T follicular helper cell (primary cell): Measurements from ENCODE around the gene NTRK2.

Experiments
- DNase-seq: peaks from one replicate; pipeline ENCODE4 v3.0.0-alpha.2; 2020; ENCODE audit warnings: low read depth

Gene NTRK2

DNA sequence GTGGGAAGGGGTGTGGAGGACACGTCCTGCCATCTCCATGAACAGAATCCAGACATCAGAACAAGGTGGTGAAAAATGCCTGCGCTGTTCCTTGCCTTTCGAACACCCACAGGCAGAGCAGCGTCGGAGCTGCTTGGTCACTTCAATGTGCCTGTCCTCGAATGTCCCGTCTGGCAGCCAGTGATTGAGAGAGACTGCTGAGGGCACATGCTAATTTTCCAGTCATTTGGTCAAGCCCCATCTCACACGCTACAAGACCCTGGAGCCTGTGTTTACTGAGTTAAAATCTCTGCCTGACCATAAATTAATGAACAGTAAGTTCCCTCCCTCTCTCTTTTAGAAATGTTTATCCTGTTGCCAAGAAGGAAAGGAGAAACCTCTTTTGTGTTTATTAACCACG lies 149.3 kb downstream of the NTRK2 start:
- no peak for DNase-seq

DNA sequence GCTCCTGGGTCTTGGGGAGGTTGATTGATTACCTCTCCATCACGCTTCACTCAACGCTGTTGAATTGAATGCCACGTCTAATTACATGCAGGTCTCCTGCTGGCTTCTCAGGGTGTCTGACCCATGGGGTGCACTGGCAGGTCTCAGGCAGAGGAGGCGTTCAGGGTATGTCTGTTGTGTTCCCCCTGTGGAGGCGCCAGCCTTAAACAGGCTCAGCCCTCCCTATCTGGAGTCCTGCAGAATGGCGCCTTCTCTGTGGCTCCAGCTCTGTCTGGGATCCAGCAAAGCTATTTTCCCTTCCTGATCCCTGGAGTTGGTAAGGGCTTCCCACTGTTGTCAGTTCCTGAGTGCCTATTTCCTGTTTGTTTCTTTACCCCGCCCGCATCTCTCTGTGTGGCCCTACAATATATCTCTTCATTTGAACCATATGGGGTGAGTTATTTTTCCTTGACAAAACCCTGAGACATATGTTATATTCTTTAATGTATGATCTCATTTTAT lies 150.0 kb downstream of the NTRK2 start:
- no peak for DNase-seq

DNA sequence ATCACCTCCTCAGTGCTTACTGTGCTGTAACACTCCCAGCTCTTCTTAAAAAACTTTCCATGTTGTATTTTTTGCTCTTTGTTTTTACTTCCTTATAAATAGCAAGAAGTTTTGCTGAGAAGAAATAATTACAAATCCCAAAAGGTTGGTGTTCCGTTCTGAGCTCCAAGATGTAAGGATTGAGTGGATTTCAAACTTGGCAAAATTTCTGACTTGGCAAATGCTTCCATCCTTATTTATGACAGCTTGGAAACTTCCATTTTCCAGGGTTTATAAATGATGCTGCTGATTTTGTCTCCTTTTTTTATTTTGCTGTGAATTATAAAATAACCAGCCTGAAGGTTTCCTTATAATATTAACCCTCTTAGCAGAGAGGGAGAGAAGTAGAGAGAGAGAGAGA lies 151.9 kb downstream of the NTRK2 start:
- DNase-seq: no peak

DNA sequence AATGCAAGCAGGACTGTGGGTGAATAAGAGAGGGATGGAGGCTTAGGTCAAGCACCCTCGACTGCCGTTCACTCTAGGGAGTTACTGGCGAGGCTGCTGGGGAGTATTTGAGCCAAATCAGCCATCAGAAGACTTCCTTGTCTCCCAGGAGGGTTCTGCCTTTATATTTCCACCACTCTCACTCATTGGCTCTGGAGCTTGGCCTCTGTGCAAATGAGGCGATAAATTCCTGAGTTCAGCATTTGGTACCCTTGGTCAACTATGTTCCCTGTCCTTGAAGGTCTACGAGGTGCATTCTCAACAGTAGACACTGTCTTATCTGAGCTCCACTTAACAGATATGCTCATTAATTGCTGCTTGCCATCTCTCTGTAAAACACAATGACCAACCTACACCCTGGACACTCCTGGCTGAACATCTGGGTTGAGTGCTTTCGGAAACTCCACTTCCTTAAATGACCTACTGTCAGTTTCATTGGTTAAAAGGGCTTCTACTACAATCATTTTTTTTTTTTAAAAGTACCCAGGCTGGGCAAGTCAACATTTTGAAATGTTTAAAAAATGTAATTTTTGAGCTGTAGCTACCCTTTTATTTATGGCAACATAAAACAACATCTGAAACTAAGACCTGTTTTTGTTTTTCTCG lies 153.2 kb downstream of the NTRK2 start:
- no peak for DNase-seq

DNA sequence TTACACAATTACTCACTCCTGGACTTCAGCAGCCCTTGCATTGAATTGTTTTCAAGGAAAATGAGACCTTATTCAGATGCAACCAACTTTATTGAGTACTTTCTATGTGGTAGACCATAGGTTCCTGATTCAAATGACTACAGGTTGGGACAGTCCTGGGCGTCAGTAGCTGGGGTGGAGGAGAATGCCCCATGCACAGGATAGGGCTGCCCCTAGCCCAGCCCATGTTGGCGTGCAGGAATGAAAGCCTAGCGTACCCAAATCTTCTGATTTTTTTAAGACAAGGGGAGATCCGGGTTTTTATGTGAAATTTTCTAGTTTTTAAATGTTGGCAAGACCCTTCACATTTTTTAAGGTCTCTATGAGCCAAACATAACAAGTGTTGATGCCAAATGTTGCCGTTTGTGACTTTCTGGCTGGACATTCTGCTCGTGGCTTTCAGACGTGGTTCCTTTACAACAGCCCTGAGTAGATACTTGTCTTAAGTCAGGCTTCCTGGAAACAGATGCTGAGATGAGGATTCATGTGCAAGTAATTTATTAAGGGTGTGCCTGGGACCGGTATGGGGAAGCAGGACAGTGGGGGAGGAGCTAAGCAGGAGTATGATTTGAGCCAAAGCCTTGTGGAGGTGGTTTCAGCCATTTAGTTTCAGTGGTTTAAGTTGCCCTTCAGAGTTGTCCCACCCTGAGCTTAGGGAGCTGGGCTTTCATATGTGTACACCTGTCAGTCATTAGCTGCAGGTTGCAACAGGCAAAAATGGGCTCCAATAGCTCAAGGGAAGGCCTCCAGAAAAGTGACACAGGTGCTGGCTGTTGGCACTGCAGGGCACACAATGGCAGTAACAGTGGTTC lies 154.1 kb downstream of the NTRK2 start:
- DNase-seq: no peak

DNA sequence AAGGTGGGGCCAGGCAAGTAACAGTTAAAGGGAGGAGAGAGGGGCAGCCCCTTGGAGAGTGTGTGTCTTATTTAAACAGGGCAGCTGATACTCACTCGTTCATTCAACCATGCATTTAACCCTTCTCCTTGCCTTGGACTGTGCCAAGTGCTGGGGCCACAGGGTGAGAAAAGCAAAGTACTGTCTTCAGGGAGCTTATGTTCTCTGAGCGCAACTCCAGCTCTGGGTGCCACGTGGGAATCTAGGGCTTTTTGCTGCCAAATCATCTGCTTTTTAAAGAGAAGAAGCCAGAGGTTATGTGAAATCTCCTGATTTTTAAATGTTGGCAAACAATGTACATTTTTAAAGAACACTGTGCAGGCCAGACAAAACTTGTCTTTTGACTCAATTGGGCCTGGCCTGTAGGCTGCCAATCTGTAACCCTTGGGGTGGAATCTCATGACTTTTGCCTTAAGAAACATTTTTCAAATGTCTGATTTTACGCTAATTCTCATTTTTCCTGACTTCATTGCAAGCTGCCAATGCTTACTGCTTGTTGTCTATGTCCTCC lies 157.8 kb downstream of the NTRK2 start:
- DNase-seq: no peak

DNA sequence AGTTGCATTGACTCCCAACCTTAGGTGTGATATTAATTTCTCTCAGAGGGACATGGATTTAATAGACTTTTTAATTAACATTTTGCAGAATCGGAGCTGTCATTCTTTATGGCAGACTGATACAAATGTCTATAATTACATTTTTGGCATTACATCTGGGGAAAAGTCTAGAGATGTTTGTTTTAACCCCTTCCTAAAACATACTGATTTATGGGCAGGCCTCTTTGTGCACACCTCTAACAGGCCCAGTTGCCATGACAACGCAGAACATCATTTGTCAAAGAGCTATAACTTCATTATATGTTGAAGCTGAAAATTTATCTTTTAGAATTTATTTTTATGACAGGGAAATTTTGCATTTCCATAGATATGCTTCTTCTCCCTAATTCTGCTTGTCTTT lies 158.5 kb downstream of the NTRK2 start:
- no peak for DNase-seq

DNA sequence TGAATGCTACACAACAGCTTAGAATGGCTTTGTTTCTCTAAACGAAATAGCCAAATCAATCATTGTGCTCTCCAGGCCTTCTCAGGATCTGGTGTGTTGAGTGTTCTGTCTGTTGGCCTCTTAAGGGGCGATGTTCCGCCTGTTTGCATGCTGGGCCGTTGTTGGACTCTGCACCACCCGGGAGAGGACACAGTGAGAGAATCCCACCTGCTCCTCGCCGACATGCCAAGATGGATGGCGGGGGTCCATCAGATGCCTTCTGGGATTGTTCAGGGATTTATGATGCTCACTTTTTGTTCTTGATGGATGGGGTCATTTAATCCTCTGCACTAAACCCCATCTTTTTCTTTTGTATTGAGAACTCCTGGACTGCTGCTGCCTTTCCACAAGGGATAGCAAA lies 159.9 kb downstream of the NTRK2 start:
- DNase-seq: no peak

DNA sequence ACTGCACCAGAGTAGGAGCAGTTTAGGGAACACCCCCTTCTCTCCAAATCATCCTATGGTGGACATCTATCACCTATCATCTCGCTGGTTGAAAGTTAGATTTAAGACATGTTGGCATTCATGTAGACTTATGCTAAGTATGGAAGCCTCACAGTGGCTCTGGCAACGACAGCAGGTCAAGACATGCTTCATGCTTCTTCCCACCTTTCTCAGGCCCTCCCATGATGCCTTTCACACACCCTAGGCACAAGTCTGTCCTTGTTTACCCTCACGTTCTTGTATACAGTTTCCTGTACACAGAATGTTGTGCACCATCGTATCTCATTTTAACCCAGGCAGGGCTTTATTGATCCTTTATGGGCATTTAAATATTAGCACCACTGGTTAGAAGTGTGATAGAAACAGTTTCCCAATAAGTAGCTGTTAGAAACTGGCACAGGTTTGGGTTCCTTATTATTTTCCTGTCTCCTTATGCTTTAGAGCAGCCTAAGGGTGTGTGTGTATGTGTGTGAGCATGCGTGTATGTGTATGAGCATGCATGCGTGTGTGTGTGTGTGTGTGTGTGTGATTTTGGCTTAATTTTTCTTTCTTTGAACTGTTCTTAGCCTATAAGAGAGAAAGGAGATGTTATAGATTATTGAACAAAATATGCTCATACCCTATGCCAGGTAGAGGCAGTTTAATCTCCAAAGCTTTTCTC lies 160.6 kb downstream of the NTRK2 start:
- DNase-seq: no peak

DNA sequence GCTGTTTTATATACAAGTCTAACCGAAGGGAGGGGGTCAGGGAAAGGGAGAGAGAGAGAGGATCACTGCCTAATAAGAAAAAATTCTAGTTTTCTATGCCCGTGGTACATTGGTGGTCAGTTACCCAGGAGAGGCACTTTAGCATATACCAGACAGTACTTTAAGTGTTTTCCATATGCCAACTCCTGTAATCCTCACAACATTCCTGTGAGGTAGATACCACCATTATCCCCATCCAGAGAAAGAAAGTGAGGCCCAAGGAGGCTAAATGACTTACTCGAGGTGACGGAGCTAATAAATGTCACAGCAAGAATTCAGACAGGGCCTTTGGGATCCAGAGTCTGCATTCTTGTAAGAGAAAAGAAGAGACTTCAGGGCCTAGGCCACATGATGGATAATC lies 161.8 kb downstream of the NTRK2 start:
- no peak for DNase-seq

DNA sequence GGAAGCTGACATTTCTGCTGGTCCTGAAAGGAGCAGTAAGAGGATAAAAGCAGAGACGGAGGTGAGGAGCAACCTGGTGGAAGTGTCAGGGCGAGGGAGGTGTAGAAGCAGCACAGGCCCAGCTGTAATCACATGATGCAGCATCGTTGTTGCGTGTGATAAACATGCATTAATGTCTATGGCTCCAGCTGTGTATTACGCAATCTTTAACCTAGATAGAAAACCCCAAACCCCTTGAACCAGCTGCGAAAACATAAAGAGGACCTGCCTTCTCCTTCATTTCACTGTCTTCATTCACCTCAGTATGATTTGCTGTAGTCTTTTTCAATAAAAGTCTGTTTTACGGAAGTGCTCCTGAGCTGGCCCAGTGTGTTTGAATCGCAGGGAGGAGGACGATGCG lies 162.9 kb downstream of the NTRK2 start:
- no peak for DNase-seq

DNA sequence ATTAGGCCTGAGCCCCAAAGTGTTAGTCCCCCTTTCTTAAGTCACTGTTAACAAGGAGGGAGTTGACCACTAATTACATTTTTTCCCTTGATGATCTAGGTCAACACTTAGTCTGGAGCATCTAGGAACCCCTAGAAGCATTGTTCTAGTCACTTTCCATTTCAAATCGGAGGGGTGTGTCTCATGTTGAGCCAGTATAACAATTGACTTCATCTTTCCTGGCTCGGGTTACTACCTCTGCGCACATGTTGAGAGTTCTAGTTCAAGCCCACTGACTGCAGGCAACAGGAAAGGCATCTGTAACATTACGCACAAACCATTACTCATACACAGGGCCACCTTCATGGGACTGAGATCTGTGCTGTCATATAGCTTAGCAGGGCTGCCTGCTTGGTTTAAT lies 164.9 kb downstream of the NTRK2 start:
- no peak for DNase-seq

DNA sequence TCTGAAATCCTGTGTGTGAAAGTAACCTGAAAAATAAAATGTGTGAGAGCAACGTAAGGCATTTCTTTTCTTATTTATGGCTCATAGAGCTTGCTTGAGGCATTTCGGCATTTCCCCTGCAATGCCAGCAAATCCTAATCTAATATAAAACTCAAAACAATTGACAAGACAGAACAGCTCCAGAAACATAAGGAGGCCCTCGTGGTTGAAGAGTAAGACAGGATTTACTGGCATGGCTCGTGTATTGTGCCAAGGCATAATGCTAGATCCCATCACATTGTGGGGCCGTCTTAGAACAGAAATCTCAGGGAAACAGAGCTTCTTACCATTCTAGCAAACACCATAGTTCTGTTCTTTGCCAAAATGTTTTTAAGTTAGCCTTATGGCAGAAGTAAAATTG lies 166.2 kb downstream of the NTRK2 start:
- no peak for DNase-seq

DNA sequence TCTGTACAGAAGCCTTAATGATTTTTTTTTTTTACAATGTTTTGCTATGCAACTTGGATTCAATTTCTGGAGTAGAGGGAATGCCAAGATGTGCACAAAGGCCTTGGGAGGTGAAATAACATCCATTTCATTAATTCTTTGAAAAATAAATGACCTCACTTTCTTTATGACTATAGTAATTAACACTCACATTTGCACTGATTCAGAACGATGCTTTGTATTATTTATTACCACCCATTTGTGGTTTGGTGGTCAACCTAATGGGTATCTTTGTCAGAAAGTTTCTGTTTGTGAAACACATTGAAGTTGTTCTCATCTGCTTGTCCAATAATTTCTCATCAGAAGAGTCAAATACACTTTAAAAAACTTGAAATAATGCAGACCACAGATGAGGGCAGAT lies 169.3 kb downstream of the NTRK2 start:
- DNase-seq: no peak

DNA sequence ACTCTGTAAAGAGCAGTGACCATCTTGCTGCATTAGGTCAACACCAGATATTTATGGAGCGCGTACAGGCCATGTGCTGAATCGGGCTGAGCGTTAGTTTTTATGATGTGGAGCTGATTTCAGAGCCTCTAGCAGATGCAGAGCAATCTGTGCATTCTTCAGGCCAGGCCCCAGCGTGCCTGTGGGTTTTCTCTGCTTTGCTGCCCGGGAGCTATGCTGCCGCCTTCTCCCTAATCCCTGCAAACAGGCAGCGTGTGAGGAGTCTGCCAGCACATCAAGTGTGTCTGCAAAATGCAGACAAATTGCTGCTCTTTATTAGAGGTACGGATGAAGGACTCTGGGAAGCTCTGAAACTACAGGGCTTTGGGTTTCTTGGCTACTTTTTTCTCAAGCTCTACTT lies 170.0 kb downstream of the NTRK2 start:
- no peak for DNase-seq

DNA sequence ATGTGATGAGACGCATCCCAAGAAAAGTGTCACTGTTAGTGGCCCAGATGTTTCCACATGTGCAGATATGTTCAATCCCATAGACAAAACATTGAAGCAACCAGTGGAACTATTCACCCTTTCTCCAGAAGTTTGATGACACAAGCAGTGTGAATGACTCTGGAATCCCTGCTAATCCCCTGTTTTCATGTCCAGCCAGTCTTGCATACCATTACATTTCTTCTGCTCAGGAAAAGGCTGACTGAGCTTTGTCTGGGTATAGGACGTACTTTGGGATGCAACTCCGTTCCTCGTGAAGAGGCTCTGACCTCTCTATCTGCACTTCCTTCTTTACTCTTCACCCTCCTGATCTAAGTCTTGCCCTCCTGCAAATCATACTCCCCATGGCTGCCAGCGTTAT lies 172.4 kb downstream of the NTRK2 start:
- DNase-seq: no peak

DNA sequence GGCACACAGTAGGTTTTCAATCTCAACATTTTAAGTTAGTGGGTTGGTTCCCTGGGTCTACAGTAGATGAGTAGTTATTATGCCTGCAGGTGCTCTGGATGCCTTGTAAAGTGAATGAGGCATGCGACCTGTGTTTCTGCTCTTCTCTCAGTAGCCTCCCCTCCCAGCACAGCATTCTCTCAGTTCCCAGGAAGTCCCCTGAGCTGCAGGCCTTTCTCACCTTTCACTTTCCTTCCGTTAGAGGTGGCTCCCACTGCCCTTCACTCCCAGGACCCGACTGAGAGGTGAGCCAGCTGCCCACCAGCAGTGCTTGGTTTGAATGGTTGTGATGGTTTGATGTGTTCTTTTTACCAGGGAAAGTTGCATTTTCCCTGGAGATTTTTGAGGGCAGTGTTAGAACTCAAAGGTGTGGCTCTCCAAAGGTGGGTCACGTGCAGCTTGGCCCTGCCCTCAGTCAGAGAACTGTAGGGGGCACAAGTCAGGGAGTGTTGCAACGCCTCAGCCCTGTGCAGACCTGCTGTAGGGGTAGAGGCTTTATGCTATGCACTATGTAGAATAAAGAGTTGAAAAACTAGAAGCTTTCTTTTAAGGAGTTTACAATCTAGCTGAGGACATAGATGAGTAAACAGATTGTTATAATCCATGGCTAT lies 173.8 kb downstream of the NTRK2 start:
- no peak for DNase-seq

DNA sequence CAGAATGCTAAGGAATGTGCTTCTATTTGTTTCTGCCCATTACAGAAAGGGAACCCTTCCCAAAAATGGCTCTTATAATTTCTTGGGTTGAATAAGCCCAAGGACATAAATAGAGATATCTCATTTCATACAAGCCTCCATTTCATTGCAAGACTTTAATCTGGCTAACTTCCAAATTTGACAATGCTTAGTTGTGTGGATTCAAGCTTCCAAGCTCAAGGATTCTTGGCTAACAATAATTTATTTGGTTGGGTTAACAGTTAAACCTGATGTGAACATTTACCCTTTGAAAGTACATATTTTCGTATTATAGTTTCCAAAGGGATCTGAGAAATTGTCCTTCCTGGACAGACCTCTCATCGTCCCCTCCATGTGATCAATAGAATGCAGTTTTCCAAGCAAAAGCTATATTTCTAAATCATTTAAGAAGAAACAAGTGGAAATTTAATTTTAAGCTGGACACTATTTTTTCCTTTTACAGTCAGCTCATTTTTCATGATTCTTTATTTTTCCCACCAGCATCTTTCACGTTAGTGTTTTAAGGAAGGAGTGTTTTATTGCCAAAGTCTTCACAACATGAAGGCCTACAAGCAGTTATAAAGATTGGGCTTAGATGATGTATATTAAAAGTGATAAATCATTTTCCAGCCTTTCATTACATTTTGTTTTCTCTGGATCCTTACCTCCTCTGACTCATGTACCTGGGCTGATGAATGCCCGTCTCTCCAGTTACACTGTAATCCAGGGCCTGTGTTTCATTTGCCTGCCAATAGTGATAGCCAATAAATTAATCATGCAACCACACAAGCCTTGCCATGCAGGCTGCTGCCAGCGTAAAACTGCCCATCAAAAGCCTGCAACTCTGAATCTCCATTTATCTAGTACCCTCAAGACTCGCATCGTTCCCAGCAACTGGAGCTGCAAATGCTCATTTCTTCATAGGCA lies 176.7 kb downstream of the NTRK2 start:
- DNase-seq: no peak

DNA sequence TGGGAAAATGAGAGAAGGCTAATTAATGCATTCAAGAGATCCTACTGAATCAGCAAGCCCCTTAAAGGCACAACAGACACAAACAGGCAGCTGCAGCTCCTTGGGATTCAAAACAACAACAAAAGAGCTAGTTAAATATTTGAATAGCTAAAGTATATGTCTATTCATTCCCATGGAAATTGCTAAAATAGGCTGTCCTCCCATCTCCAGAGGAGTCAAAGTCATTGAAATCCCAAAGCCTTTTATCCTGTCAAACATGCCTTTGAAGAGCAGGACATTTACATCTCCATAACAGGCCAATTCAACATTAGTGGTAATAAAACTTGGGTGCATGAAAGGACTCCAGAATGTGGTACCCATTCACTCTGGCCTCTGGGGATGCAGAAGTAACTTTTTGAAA lies 177.4 kb downstream of the NTRK2 start:
- no peak for DNase-seq

DNA sequence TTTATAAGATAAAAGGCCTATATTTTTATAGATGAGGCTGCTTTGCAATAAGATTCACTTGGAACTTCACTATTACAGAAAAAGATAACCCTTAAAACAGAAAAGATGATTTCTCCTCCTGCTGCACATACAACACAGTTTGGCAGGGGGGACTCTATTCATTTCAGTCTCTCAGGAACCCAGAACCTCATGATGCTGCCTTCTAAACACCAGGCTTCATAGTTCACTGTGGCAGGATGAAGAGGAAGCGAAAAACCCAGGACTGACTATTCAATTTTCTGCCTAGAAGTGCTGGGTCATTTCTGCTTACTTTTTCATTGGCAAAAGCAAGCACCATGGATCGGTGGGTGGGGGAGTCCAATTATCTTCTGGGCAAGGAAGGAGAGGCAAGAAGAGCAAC lies 179.5 kb downstream of the NTRK2 start:
- no peak for DNase-seq

DNA sequence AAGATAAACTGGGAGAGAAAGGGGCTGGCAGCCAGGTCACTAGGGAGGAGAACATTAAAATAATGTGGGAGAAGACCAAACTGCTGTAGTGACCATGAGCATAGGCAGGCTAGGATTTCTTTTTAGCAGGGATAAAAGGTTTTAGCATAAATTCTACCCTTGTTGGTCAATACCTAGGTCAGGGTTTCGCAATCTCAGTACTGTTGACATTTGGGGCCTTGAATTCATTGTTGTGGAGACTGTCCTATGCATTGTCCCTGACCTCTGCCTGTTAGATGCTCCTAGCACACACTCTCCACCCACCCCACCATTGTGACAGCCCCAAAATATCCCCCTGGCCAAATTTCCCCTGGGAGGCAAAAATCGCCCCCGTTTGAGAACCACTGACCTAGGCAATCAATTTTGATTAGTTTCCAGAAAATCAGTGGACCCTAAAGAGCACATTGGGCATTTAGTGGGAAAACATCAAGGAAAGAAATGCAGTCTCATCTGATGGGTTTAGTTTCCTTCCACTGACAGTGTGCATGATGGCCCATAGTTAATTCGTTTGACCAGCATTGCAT lies 181.4 kb downstream of the NTRK2 start:
- no peak for DNase-seq
